ENCODE results near the gene SRD5A1.

The SRD5A1 gene

DNA sequence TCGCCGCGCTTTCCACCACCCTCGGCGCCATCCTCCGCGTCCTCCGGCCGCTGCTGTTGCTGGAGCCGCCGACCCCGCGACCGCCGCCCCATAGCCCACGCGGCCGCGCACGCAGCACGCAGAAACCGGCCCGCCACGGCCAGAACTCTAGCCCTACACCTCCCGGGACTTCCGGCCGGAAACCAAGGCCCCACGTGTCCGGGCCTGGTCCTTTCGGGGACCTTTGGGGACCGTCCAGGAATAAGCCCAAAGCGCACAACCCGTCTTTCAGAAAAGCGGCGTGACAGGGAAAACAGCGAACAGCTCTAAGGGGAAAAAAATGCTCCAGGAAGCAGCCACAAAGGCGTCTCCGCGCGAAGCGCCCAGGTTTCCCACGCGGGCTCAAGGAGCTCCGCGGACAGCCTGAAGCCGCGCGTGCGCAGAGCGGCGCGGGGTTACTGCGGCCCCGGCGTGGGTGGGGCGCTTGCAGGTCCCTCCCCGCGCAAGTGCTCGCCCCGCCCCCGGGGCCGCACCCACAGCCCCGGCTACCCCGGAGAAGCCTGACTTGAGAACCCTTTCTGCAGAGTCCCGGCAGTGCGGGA lies at the start of gene SRD5A1, which contains the start of gene NSUN2:
Gene SRD5A1, plus strand, starts transcription at position 553 of the 581 bp plus-strand sequence. CDS start 137 bp downstream, outside the sequence.
Gene NSUN2, minus strand, starts transcription at position 157 of the 581 bp plus-strand sequence. Its CDS starts 65 bp downstream, at position 92.
- peak; percentile 70 for DNase-seq

DNA sequence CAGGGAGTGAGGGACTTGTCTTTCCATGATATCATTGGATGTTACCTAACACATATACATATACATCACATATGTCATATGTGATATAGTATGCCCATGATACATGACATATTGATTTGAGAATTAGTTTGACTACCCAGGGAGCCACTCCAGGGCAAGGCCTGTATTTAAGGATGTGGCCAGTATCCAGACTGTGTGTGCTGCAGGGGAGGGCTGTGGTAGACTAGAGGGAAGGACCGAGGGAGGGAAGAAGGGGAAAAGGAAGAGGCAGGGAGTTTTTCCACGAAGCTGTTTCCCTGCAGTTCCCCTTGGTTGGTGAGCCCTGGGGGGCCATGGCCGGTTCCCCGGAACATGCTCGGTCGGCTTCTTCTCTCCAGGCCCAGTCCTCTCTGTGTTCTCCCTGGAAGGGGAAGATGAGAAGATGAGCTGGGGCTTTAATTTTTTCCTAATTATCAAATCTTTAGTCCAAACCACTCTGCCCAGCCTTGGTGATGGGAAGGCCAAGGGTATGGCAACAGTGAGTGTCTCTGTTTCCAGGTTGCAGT lies 49.1 kb upstream of the SRD5A1 start:
- DNase-seq = no peak

DNA sequence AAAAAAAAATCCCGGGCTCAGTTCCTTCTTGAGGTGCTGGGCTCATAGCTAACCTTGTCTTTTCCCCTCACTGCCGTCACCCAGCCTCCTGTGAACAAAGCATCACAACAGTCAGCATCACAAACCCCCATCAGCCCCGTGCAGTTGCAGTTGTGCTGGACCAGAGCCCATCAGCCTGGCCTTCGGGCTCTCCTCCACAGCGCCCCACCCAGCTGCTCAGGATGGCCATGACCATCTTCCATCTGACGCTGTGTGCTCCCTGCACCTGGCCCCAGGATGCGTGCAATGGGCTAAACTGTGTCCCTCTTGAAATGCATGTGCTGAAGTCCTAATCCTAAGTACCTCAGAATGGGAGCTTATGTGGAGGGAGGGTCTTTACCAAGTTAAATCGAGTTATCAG lies 48.5 kb upstream of the SRD5A1 start:
- no peak for DNase-seq

- DNase-seq = no peak
Observed at GRCh38 chr5:6585168-6585567, 48.1 kb upstream of the SRD5A1 start.

- DNase-seq = no peak
Observed at GRCh38 chr5:6585939-6586646, 47.1 kb upstream of the SRD5A1 start.

DNA sequence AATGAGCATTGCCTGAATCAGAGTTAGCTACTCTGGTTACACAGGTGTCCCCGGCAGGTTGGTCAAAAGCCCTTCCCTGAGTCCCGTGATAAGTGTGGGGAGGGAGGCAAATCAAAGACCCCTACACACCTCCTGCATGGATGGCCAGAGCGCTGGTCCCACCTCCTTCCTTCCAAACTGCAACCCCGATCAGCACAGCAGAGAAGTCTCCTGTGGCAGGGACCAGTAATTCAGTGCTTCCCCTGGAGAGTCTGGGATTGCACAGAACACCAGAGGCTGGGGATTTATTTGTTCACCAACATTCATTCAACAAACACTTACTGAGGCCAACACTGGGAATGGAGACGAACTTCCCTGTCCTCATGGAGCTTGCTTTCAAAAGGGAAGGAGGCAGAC lies 46.6 kb upstream of the SRD5A1 start:
- no peak for DNase-seq

DNA sequence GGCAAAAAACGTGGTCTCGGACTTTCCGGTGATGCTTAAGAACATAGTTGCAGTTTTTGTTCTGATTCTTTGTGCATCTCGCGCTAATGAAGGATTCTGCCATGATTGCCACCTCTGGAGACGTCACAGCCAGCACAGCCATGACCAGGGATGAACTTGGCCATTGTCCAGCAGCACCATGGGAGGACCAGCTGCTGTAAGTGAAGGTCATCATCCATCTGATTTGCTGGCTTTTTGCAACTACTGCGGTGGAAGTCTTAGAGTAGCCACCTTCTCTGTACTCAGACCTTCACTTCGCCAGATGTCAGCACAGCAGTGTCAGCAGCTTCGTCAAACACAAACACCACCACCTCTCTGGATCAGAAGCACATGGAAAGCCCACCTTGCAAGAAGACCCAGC lies 46.1 kb upstream of the SRD5A1 start:
- DNase-seq = no peak

DNA sequence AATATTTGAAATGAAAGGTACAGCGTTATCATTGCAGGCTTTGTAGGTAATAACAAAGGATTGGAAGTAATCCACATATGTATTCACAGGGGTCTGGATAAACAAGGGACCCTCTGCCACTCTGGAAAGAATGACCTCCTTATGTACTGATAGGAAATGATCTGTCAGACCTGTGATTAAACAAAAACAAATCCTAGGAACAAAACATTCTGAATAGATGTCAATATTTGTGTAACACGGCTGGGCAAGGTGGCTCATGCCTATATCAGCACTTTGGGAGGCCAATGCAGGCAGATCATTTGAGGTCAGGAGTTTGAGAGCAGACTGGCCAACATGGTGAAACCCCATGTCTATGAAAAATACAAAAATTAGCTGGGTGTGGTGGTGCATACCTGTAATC lies 42.7 kb upstream of the SRD5A1 start:
- no peak for DNase-seq

DNA sequence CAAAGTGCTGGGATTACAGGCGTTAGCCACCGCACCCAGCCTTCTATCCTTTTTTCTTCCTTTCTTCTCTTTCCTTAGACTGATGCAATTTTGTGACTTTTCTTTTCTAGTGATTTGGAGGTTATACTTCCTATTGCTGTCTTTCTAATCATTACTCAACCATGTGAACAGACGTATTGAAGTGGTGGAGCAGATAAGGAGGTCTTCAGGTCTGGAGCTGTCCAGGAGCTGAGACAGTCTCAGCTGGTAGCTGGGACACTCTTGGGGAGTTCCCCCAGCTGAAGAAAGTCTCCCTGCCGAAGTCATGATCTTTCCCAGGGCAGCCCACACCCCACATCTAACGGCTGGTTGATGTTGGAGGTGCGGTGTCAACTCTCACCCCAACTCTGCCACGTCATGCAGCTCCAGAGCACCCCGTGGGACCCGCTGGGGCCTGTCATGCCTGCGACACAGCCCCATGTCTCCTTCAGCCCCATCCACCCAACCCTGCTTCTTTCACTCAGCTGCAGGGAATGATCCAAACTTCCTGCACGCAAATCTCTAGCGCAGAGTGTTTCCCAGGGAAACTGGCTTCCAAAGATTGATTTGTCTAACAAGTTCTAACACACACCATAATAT lies 41.5 kb upstream of the SRD5A1 start:
- no peak for DNase-seq

DNA sequence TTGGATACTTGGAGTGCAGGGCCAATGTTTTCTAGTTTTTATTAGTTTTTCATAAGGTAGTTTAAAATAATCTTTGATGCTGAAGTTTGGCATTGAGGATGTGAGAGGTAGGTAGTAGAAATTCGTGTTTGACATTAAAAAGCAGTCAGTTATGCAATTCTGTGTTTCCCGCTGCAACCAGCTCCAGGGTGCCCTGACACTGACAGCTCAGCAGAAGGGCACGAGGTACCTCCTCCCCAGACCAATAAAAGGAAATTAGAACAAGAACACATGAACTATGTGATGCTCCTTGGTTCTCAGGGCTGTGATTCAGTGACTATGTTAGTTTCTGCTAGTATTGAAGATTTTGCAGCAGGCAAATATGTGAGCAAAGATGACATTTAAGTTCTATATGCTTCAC lies 40.6 kb upstream of the SRD5A1 start:
- DNase-seq = no peak

GRCh38 chr5:6593148-6594016 lies 39.9 kb upstream of the SRD5A1 start:
- no peak for DNase-seq

DNA sequence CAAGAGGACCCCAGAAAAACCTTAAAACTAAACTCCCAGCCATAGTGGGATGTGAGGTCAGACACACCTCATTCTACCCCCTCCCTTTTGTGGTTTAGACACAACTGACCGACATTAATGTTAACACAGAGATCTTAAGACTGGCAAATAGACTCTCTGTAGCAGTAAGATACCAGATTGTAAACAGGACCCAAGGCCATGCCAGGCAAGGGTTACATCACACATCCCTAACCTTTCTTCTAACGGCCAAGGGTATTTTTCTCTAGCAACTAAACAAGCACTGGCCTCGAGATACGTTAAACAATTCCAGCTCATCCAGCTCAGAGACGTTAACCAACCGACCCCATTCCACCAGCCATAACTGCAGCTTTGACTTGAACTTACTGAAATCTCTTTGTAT lies 39.2 kb upstream of the SRD5A1 start:
- DNase-seq = no peak

GRCh38 chr5:6595405-6595804 lies 37.8 kb upstream of the SRD5A1 start:
- DNase-seq = no peak

DNA sequence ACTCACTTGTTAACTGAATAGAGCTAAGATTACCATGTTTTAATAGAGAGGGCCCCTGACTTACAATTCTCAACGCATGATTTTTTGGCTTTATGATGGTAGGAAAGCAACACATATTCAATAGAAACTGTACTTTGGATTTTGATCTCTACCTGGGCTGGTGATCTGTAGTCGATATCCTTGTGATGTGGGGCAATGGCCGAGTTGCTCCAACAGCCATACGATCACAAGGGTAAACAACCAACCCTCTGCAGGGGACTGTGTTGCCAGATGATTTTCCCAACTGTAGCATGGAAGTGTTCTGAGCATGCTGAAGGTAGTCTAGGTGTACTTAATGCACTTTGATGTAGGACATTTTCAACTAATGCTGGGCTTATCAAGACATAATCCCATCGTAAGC lies 36.9 kb upstream of the SRD5A1 start:
- DNase-seq = no peak

GRCh38 chr5:6597557-6597956 lies 35.7 kb upstream of the SRD5A1 start:
- no peak for DNase-seq

DNA sequence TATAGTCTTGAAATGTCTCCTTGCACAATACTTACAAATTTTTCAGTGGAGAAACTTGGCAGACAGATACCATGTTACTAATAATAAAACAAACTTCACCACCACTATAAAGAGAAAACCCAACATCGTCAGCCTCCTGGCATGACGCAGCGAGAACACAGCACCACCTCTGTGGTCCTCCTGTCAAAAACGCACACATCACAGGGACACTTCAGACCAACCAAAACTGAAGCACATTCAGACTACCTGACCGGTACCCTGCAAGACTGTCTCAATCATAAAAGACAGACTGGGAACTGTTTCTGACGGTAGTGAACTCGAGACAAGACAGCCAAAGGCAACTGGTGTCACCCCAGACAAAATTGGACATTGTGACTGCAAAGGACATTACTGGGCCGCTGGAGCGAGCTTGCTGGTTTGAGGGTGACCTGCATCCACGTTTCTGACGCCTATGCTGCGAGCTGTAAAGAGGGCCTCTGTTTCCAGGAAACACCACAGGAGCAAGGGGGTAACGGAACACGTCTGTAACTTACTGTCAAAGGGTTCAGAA lies 34.8 kb upstream of the SRD5A1 start:
- DNase-seq = no peak

- DNase-seq = no peak
Observed at GRCh38 chr5:6599739-6600138, 33.5 kb upstream of the SRD5A1 start.

- no peak for DNase-seq
Observed at GRCh38 chr5:6601271-6601670, 32.0 kb upstream of the SRD5A1 start.

GRCh38 chr5:6601816-6602215 lies 31.4 kb upstream of the SRD5A1 start:
- DNase-seq = no peak

DNA sequence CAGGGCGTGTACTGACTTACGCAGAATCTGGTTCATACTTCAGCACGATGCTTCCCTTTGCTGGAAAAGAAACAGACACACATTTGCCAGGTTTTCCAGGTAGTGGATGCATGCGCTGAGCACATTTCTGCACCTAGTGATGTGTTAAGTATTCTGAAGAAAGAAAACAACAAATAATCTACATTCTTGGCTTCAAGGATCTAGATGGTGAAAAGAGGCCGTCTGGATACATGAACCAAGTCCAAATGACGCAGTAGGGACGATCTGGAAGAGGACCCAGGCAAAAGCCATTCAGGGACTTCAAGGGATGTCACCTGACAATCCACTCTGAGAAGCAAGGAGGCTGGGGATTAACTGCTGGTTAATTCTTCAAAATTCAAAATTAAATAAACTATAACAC lies 30.8 kb upstream of the SRD5A1 start:
- no peak for DNase-seq

DNA sequence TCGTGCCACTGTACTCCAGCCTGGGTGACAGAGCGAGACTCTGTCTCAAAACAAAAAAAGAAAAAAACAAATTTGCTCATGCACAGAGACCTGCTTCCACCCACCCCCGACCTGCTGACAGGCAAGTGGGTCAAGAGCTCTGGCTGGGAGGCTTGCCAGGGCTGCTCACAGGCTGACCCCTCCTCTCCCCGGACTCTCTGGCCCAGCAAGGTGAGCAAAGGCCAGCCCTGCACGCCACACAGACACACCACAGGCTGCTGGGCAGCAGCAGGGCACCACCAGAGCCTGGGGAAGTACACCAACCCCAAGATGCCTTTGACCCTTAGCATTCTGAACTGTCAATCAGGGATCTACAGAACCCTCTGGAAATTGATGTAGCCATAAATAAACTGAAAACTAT lies 29.6 kb upstream of the SRD5A1 start:
- no peak for DNase-seq

GRCh38 chr5:6604341-6604740 lies 28.9 kb upstream of the SRD5A1 start:
- DNase-seq = no peak

DNA sequence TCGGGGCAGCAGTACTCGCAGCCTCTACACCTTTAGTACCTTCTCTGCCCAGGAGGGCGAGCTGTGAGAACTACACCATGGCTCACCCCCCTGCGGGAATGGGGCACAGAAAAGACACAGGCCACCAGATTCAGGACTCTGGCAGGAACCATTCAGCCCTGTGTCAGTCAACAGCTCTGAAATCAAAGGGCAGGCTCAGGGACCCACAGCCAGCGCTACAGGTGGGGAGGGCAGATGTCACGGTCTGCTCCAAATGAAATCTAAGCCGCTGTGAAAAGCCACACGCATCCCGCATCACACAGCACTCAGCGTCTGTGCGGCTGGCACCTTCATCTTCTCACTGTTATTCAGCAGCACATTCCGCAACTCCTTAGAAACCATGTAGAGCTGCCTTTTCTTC lies 28.3 kb upstream of the SRD5A1 start:
- no peak for DNase-seq
